ENCODE data around the gene TMEM30B. TPM values are rescaled to one million over a fixed set of nuclear protein-coding genes. Genes with fewer than 3 reads are reported as not detected.

TMEM30B gene
- total and polyA plus RNA-seq, 9 of the 15 experiments (the other 6 are each of a cell fraction or from before 2014, with no cell fraction given): 0.04 TPM; not detected in 8

- H3K27me3 ChIP-seq (ENCODE audit: control insufficient read depth in 2 of 2, insufficient read depth in 2 of 2, low read length in 2 of 2): no peaks in the 10 kb centered on the region
- DNase-seq (ENCODE audit: extremely low read depth in 1 of 4, low spot score in 3 of 4) (no peak), FAIRE-seq (no peak), ATAC-seq (no peak)
- H3K36me3 ChIP-seq (ENCODE audit: control insufficient read depth, insufficient read depth, low read length): no peaks in the 10 kb centered on the region
- no peak overlapping the region for H2AFZ ChIP-seq (ENCODE audit: low read depth, low read length)
- H3K4me1 ChIP-seq (replicated peaks in 1 of 2; ENCODE audit: control insufficient read depth in 2 of 2, insufficient read depth in 2 of 2, low read length in 2 of 2): peaks cover 0 to 19% of the 10 kb centered on the region in 2 experiments; a peak in 3 of 5 replicates
- no peaks in the 10 kb centered on the region for H4K20me1 ChIP-seq (replicated peaks; ENCODE audit: control insufficient read depth, insufficient read depth, low read length)
- TF ChIP-seq HDAC8 (tag; IDR thresholded peaks at IDR 0.05) (no peak), ZNF561 (CRISPR knock-in tag; conservative IDR thresholded peaks at IDR 0.05) (no peak), KDM2B (CRISPR knock-in tag; IDR thresholded peaks at IDR 0.05) (no peak)
- in situ Hi-C loops (cut with MboI): no loop called here
- ChIA-PET CTCF (ENCODE audit: low intra/inter-chr PET ratio) (no interaction called here), POLR2A (no interaction called here)
- no peak overlapping the region for H3K9ac ChIP-seq (ENCODE audit: insufficient read depth in 1 of 2, low read depth in 2 of 2, low read length in 2 of 2)
- no peaks in the 10 kb centered on the region for H3K9me1 ChIP-seq (ENCODE audit: control insufficient read depth, insufficient read depth, low read length)
- no peaks in the 10 kb centered on the region; the same call in 2 of the 3 replicates for H3K79me2 ChIP-seq (ENCODE audit: control insufficient read depth, insufficient read depth, low read length)
- no peak overlapping the region for H3K4me3 ChIP-seq
- WGBS (ENCODE audit: insufficient coverage, low coverage, missing lambda C conversion rate): 31% methylated on average over 1 of the region's 1 CpG
- no TSS peak for BruUV-seq (replicated peaks)
- no peak overlapping the region for H3K4me2 ChIP-seq (ENCODE audit: insufficient read depth, low read length)
- no peak overlapping the region for H3K27ac ChIP-seq (ENCODE audit: extremely low read depth, low read depth, low read length)
- intact Hi-C loops (cut with micrococcal nuclease): no loop called here
- H3K9me3 ChIP-seq (replicated peaks; ENCODE audit: control insufficient read depth, insufficient read depth, low read depth, low read length): no peaks in the 10 kb centered on the region
Measured at GRCh38 chr14:61325166-61325565, 44.0 kb upstream of the TMEM30B start.

DNA sequence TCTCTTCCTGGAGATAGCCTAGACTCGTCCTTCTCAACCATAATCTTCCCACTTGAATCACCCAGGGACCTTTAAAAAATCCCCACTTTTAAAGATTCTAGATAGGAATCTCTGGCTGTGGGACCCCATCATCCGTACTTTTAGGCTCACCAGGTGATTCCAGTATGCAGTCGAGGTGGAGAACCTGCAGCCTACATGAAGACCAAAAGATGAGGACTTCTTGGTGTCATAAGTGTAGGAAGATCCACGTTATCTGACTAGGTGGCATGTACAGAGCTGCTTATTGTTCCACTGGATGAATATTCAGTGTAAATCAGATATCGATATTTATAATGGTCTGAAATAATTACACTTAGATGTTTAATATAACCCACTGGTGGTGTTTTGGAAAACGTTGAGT, 42.8 kb upstream of the TMEM30B start:
- Histone ChIP-seq H3K79me2 (ENCODE audit: control insufficient read depth, insufficient read depth, low read length) (no peaks in the 10 kb centered on the region; the same call in 2 of the 3 replicates), H3K4me3 (no peak overlapping the region)
- no peak for DNase-seq (ENCODE audit: extremely low read depth in 1 of 4, low spot score in 3 of 4)
- no peak for TF ChIP-seq L3MBTL2 (IDR thresholded peaks at IDR 0.05)
- no peak for TF ChIP-seq ARID4B (CRISPR knock-in tag; IDR thresholded peaks at IDR 0.05)
- no peak for TF ChIP-seq ETS2 (tag; IDR thresholded peaks at IDR 0.05; ENCODE audit: borderline replicate concordance, poor library complexity, severe bottlenecking)
- no peak for TF ChIP-seq ZC3H11A (IDR thresholded peaks at IDR 0.05; ENCODE audit: low read depth, low read length)
- no peak for TF ChIP-seq PHF20 (IDR thresholded peaks at IDR 0.05; ENCODE audit: partially characterized antibody)
- TF ChIP-seq ZNF780A (CRISPR knock-in tag; IDR thresholded peaks at IDR 0.05): no peak
- no peak for TF ChIP-seq ZNF23 (CRISPR knock-in tag; IDR thresholded peaks at IDR 0.05)
- TF ChIP-seq ZNF586 (CRISPR knock-in tag; conservative IDR thresholded peaks at IDR 0.05): no peak
- TF ChIP-seq ZNF133 (CRISPR knock-in tag; IDR thresholded peaks at IDR 0.05): no peak
- TF ChIP-seq HNRNPK (IDR thresholded peaks at IDR 0.05; ENCODE audit: low read depth, low read length, poor library complexity, severe bottlenecking): no peak

More for the DNA sequence above, 42.8 kb upstream of the TMEM30B start:
- WGBS (ENCODE audit: insufficient coverage, low coverage, missing lambda C conversion rate): 23% methylated on average over 5 of the region's 6 CpGs
- FAIRE-seq (no peak), ATAC-seq (no peak)
- Histone ChIP-seq H3K36me3 (ENCODE audit: control insufficient read depth, insufficient read depth, low read length) (no peaks in the 10 kb centered on the region), H3K27me3 (ENCODE audit: control insufficient read depth in 2 of 2, insufficient read depth in 2 of 2, low read length in 2 of 2) (no peaks in the 10 kb centered on the region), H3K9me3 (replicated peaks; ENCODE audit: control insufficient read depth, insufficient read depth, low read depth, low read length) (no peaks in the 10 kb centered on the region), H3K4me1 (replicated peaks in 1 of 2; ENCODE audit: control insufficient read depth in 2 of 2, insufficient read depth in 2 of 2, low read length in 2 of 2) (peaks cover 0 to 19% of the 10 kb centered on the region in 2 experiments; a peak in 3 of 5 replicates), H2AFZ (ENCODE audit: low read depth, low read length) (no peak overlapping the region), H3K9ac (ENCODE audit: insufficient read depth in 1 of 2, low read depth in 2 of 2, low read length in 2 of 2) (no peak overlapping the region), H3K9me1 (ENCODE audit: control insufficient read depth, insufficient read depth, low read length) (no peaks in the 10 kb centered on the region), H3K4me2 (ENCODE audit: insufficient read depth, low read length) (no peak overlapping the region), H3K27ac (ENCODE audit: extremely low read depth, low read depth, low read length) (no peak overlapping the region), H4K20me1 (replicated peaks; ENCODE audit: control insufficient read depth, insufficient read depth, low read length) (no peaks in the 10 kb centered on the region)
- intact Hi-C loops (cut with micrococcal nuclease): no loop called here
- ChIA-PET POLR2A (no interaction called here), CTCF (ENCODE audit: low intra/inter-chr PET ratio) (no interaction called here)
- no TSS peak for BruUV-seq (replicated peaks)
- in situ Hi-C loops (cut with MboI): no loop called here

Measured in K562 (cell line).